NOMO-1 (cell line): Measurements from ENCODE around the gene RNF222.
"Not testable (repeated sequence)": the region's sequence is repeated elsewhere in the genome, so short reads cannot be mapped to it uniquely, and the experiment has no call there.

Experiments
- DNase-seq, 2 experiments: peaks; one replicate each; lab custom pipeline; 2025; ENCODE audit not compliant: unreplicated experiment in 2 of 2; lab: John Stamatoyannopoulos, UW

RNF222 gene

GRCh38 chr17:8382052-8382879 is 15.4 kb downstream of the RNF222 start:
- DNase-seq = no peak

- DNase-seq = no peak
Observed at GRCh38 chr17:8380049-8380448, 17.6 kb downstream of the RNF222 start.

GRCh38 chr17:8378117-8378516 is 19.5 kb downstream of the RNF222 start:
- not testable (repeated sequence) for DNase-seq

DNA sequence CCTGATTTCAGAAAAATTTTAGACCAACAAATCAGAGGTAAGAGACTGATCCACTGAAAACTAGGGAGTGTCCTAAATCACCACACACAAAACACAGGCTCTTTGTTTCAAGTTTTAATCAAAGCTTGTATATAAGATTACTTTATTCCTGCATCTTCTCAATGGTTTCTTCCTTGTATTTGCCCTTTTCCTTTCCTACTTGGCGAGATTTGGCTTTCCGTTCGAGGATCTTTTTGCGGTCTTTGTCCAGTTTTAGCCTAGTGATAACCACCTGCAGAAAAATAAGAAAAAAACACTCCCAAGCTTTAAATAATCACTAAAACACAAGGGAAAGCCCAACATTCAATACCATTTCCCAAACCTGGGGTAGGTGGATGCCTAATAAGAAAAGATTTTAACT is 20.2 kb downstream of the RNF222 start:
- DNase-seq = no peak

DNA sequence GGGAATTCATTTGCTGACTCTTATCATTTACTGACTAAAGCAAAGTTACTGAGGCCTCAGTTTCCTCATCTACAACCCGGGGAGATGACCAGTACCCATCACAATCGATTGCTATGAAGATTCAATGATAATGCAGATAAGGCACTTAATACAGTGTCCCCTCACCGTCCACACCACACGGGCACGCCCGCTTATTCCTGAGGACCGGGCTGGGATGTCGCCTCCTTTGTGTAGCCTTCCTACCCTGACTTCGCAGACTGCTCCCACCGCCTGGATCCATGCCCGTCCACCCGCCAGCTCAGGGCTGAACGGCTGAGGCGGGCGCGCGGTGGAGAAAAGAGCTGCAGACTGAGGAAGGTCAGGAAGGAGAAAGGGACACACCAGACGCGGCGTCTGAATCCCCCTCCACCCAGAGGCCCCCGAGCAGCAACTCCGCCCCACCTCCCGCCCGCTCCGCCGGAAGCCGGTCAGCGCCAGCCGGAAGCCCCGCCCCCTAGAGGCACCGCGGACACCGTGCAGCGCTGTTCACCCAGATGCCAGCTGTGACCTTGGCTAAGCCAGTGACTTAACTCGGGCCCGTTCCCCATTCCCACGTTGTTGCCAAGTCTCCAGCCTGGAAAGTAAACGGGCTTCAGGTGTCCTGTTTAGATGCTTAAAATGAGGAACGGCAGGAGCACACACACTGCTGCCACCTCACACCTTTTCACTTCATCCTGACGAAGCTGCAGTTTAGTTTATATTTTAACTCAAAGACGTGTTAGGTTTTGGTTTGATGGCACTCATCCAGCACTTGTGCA is 21.2 kb downstream of the RNF222 start, which contains the start of gene KRABD2:
Gene KRABD2, minus strand, starts transcription at position 434 of the 797 bp plus-strand sequence.
- DNase-seq = peak; percentile 86 to 92

GRCh38 chr17:8375738-8376259 is 21.8 kb downstream of the RNF222 start:
- DNase-seq = no peak

- not testable (repeated sequence) for DNase-seq
Observed at GRCh38 chr17:8373856-8374255, 23.8 kb downstream of the RNF222 start.

- DNase-seq = no peak
Observed at GRCh38 chr17:8372422-8372821, 25.2 kb downstream of the RNF222 start.

GRCh38 chr17:8371786-8372185 is 25.8 kb downstream of the RNF222 start:
- no peak for DNase-seq

DNA sequence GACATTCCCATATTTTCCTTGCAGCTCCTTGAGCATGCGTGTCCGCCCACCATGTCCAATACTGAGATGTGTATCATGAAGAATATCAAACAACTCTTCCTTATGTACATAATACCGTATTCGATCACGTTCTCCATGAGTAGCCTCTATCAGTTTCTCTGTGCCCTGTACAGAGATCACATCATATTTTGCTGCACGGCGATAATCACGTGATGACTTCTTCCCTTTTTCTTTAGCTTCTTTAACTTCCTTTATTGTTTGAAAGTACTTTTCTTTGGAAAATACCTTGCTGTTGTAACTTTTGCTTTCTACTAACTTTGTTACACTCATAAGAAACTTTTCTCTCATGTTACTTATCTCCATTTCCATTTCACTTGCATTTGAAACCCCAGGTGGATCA is 27.7 kb downstream of the RNF222 start:
- peak in 1 of 2 experiments; percentile 47 for DNase-seq

- no peak for DNase-seq
Observed at GRCh38 chr17:8368193-8368592, 29.4 kb downstream of the RNF222 start.

GRCh38 chr17:8366231-8366630 is 31.4 kb downstream of the RNF222 start:
- DNase-seq = no peak

DNA sequence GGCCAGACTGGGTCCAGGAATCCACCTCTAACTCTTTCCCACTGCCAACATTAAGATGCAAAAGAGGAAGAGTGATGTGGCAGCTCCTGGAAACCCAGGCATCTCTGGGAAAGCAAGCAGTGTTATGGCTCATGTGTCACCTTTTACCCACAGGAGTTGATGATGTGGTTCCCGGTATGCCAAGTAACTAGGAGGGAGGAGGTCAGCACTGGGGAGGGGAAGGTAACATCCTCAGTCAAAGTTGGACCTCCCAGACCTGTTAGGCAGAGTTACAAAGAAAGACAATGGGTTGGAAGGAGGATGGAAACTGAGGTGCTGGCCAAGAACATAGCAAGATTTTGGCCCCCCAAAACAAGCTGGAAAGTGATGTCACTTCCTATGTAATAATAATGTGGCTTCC is 32.5 kb downstream of the RNF222 start:
- no peak for DNase-seq

DNA sequence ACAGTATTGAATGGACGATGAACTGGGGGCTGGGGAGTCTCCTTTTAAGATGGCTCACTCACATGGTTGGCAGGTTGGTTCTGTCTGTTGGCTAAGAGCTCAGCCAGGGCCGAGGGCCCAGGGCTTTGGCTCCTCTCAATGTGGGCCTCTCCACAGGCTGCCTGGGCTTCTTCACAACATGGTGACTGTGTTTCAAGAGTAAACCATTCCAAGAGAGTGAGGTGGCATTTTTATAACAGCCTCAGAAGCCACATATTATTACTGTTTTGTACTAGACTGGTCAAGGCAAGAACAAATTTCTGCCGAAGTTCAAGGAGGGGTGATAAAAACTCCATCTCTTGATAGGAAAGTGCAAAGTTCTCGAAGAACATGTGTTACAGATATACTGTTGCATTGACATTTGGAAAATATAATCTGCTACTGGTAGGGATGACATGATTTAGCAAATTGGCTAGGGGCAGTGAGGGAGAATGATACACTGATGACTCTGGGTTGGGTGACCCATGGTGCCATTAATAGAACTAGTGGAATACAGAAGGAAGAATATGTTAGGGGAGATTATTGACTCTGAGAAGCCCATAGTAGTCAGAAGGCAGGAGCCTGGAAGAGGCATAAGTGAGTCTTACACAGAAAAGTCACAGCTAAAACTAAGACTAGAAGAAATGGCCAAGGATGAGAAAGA is 34.8 kb downstream of the RNF222 start:
- DNase-seq = no peak

DNA sequence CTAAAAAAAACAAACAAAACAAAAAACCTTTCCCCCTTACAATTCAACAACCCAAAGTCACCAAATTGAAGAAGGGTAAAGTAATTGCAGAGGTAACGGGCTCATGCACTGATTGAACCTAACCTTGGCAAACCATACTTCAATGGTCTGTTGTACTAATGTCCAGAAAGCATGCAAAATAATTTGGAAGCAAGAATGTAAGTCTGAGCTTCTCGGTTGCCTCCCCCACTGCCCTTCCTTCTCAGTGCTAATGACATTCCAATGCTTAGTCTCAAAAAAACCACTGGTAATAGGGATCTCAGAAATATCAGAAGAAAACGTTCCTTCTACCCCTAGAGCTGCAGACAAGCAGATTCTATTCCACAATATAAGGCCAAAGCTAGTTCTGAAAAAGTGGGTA is 36.9 kb downstream of the RNF222 start:
- no peak for DNase-seq

DNA sequence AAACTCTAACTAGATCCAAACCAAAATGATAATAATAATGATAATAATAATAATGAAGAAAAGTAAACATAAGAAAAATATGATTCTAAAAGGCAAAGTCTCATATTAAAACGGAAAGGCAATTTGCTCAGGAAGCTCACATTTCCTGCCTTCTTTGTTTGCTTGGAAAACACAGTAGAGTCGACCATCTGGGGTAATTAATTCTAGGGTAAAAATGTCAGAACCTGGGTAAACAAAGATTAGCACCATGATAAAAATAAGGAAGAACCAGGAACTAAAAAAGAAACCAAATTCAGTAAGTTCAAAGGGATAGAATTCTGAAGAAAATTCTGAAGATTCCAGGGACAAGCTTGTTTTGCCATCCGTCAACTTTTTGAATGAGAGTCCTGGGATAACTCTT is 37.4 kb downstream of the RNF222 start:
- no peak for DNase-seq

DNA sequence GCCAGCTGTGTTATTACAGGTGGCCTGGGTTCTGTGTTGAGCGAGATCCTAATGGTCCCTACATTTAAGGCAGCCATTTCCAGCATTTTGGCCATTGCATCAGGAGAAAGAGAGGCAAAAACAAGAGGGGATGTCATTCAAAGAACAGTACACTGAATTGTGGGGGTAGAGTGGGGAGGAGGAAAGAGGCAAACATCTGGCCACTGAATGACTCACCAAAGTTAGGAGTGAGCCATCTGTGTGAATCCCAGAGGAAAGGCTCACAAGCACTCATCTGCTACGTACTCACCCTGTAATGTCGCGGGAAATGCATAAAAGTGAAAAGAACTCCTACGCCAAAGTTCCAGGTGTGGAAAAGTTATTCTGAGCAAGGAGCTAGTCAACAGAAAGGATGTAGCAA is 37.9 kb downstream of the RNF222 start:
- DNase-seq = no peak

- DNase-seq = no peak
Observed at GRCh38 chr17:8357910-8358309, 39.7 kb downstream of the RNF222 start.

GRCh38 chr17:8354236-8354635 is 43.4 kb downstream of the RNF222 start:
- DNase-seq = peak in 1 of 2 experiments; percentile 16

GRCh38 chr17:8353736-8354135 is 43.9 kb downstream of the RNF222 start:
- no peak for DNase-seq

DNA sequence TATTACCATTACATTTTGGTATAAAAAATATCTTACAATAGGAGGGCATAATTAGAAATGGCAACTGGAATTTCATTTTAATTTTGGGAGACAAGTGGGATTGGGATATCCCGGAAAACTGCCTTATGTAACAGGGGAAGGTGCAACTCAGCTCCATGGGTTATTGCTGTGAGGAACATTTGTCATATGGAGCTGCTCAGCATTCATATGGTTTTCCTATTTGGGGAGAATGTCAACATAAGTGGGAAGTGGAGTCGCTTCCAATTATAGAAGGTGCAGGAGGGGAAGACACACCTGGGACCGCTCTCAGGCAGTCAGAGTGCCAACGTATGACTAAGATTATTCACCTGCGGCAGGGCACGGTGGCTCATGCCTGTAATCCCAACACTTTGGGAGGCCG is 47.3 kb downstream of the RNF222 start:
- DNase-seq = no peak
